GM20000 (cell line): ENCODE data around the gene MYL1.

Experiments used
- DNase-seq: peaks from one replicate; pipeline ENCODE4 v3.0.0; 2012; ENCODE audit warnings: low spot score
- CTCF ChIP-seq: IDR thresholded peaks from 2 replicates; pipeline ENCODE4 v1.5.1; 2012; ENCODE audit warnings: mild to moderate bottlenecking, control low read depth; ENCODE audit errors: extremely low read depth, missing control alignments

The MYL1 gene

GRCh38 chr2:210252699-210253606, 62.0 kb downstream of the MYL1 start:
- DNase-seq, result no peak
- TF ChIP-seq CTCF, result no peak

GRCh38 chr2:210250622-210251021, 64.4 kb downstream of the MYL1 start:
- no peak for TF ChIP-seq CTCF
- no peak for DNase-seq
